HG03066 (cell line): ENCODE measurements around the gene MEIOB.
"Not testable (repeated sequence)": the region's sequence is repeated elsewhere in the genome, so short reads cannot be mapped to it uniquely, and the experiment has no call there.

Experiments used
- ATAC-seq: cut with Tn5 transposase; IDR thresholded peaks from one replicate; pipeline ENCODE4 v1.9.1; 2021; ENCODE audit warnings: low read depth; ENCODE audit not compliant: unreplicated experiment

Gene MEIOB

GRCh38 chr16:1908184-1908583 lies 36.2 kb upstream of the MEIOB start:
- no peak for ATAC-seq

- no peak for ATAC-seq
Observed at GRCh38 chr16:1907226-1907860, 35.4 kb upstream of the MEIOB start.

DNA sequence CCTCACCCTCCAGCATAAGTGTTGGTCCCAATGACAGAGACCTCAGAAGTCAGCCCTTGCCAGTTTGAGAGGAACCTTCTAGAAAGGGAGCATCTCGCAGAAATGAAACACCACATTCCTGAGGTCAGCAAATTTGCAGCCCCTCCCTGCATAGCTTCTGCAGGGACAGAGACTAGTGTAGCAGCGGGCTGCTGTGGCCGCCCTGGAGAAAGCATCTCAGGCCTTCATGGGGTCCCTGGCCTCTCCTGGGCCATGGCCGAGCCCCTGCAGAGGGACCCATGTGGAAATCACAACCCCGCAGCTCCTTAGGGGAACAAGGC lies 34.8 kb upstream of the MEIOB start:
- no peak for ATAC-seq

DNA sequence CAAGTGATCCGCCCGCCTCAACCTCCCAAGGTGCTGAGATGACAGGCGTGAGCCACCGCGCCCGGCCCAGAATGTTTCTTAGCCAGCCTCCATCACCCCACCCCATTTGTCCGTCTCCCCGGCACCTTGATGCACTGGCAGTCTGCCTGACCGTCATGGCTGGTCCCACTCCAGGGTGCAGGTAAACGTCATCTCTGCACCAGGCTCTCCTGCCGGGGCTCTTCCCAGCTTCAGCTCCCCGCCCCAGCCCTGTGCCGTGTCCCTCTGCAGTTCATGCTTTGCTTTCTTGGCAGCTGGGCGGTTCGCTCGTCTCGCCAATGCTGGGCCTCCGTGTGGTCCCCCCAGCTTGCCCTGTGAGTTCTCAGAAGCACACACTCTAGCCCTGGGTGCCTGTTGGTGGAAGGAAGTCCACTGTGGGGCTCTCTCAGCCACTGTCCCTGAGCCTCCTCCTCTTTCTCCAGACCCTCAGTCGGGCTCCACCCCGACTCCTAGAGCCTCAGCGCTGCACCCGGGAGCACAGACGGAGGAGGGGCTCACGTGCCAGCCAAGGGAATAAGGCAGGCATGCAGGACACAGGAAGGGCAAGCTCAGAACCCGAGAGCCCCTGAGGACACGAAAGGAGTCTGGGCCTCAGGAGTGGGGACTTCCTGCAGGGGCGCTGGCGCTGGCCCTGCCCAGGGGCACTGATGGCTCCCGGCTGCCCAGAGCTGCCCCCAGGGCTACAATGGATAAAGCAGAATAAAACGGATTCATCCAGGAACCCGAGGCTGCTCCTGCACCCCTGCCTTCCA lies 34.3 kb upstream of the MEIOB start:
- ATAC-seq: no peak

GRCh38 chr16:1903845-1904840 lies 32.2 kb upstream of the MEIOB start:
- ATAC-seq: no peak

GRCh38 chr16:1903220-1903574 lies 31.2 kb upstream of the MEIOB start:
- no peak for ATAC-seq

GRCh38 chr16:1902547-1903219 lies 30.7 kb upstream of the MEIOB start:
- ATAC-seq: no peak

DNA sequence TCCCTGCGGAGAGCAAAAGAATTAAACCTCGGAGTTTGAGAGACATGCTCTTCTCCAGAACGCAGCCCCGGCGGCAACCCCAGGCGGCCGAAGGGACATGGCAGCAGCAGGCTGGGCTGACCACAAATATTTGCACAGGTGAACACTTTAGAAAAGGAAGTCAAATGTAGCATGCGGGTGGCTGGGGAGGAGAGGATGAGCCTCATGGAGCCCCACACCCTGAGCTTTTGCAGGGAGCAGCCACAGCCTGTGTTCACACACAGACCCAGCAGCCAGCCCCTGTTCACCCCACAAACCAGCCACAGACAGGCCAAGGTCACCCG lies 28.4 kb upstream of the MEIOB start:
- no peak for ATAC-seq

GRCh38 chr16:1899641-1900451 lies 27.9 kb upstream of the MEIOB start:
- ATAC-seq: no peak

- not testable (repeated sequence) for ATAC-seq
Observed at GRCh38 chr16:1897692-1898091, 25.7 kb upstream of the MEIOB start.

- ATAC-seq: no peak
Observed at GRCh38 chr16:1895949-1896675, 24.1 kb upstream of the MEIOB start.

- ATAC-seq: no peak
Observed at GRCh38 chr16:1895068-1895467, 23.1 kb upstream of the MEIOB start.

- no peak for ATAC-seq
Observed at GRCh38 chr16:1890708-1891050, 18.7 kb upstream of the MEIOB start.

DNA sequence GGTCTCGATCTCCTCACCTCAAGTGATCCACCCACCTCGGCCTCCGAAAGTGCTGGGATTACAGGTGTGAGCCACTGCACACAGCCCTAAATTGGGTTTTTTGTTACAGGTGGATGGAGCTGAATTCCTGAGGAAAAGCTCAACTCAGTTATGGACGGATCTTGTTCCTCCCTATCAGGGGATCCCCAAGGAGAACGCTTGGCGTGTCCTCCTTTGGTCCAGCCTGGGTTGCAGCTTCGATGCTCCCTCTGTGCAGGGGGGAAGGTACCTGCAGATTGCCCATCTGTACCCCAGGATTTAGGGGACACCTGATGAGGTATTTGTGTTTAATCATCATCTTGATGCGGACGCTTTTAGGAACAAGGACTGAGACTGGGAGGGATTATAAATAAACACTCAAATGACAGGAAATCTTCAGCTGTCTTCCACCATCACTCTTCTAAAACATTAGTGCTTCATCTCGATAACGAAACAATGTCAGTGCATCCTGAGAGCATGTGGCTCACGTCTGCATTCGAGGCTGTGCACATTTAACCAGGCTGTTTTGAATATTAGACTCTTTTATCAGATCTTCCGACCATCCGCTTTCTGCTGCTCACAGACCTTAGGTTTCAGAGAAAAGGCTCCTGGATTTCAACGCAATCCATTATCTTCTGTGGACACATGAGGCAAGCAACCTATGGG lies 18.2 kb upstream of the MEIOB start:
- no peak for ATAC-seq

DNA sequence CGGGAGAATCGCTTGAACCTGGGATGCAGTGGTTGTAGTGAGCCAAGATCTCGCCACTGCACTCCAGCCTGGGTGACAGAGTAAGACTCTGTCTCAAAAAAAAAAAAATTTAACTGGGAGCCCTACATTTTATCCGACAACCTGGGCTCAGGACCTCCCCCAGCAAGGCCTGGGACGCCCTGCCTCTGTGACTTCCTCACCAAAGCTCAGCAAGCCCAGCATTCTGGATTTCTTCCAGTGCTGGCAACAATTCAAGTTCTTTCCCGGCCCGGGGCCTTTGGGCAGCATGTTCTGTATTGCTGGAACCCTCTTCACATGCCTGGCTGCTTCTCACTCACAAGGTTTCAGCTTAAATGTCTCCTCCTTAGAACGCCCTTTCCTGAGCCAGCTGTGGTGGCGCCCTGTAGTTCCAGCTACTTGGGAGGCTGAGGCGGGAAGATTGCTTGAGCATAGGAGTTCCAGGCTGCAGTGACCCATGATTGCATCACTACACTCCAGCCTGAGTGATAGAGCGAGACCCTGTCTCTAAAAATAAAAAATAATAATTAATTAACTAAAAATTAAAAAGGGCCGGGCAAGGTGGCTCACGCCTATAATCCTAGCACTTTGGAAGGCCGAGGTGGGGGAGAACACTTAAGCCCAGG lies 15.9 kb upstream of the MEIOB start:
- ATAC-seq: no peak

- ATAC-seq: no peak
Observed at GRCh38 chr16:1884889-1885288, 12.9 kb upstream of the MEIOB start.

DNA sequence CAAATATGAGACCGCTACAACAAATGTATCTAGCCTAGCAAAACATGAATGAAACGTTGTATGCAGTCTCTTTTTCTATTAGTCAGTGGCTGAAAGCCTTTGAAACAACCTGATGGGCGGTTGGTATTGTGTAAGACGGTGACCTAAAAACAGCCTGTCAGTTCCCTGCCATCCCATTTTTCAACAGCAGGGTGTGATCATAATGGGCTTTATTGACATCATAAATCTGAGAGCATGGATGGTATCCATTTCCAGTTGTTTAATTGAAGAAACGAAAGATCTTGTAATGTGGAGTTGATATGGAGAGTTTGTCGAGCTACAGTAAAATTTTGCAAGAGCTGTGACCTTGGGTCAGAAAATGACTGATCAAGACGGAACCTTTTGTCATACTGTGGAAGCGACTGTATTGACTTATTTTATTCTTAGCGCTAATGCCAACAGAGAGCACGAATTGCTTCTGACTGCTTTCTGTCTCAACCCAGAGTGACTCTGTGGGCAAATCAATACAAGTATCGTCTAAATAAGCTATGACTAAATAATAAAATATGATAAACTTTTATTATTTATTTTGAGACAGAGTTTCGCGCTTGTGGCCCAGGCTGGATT lies 12.3 kb upstream of the MEIOB start:
- no peak for ATAC-seq

DNA sequence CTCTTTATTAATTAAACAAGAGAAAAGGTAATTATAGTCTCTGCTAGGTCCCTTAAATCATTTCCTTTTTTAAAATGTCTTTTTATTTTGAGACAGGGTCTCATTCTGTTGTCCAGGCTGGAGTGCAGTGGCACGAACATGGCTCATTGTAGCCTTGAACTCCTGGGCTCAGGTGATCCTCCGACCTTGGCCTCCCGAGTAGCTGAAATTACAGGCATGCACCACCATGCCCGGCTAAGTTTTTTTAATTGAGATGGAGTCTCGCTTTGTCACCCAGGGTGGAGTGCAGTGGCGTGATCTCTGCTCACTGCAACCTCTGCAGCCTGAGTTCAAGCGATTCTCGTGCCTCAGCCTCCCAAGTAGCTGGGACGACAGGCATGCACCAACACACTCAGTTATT lies 9.2 kb upstream of the MEIOB start:
- ATAC-seq: not testable (repeated sequence)
